Upper lobe of left lung (tissue), 6 donors: Measurements from ENCODE around the gene LTBP4. TPM values are rescaled to one million over a fixed set of nuclear protein-coding genes. Genes with fewer than 3 reads are reported as not detected.
"Not testable (repeated sequence)": the region's sequence is repeated elsewhere in the genome, so short reads cannot be mapped to it uniquely, and the experiment has no call there.

ENCODE experiments used
- ATAC-seq, 2 donors: fragments of 200-7000 bp; cut with Tn5 transposase; one replicate each; pipeline ENCODE4 v1.9.1; 2022; ENCODE audit warnings: mild to moderate bottlenecking in 2 of 2, moderate library complexity in 2 of 2; ENCODE audit not compliant: low FRiP score in 2 of 2
- DNase-seq, 2 donors: peaks; one replicate each; pipeline ENCODE4 v3.0.0-alpha.2; 2019 to 2020
- H3K27ac ChIP-seq, 4 donors: fragments of 200-600 bp; sonication (generic); one replicate each; pipeline ENCODE4 v1.5.1; 2016 to 2019
- H3K27me3 ChIP-seq, 4 donors: fragments of 200-600 bp; sonication (generic); one replicate each; pipeline ENCODE4 v1.5.1; 2017 to 2019
- H3K36me3 ChIP-seq, 4 donors: fragments of 200-600 bp; sonication (generic); one replicate each; pipeline ENCODE4 v1.5.1; 2016 to 2019
- H3K4me1 ChIP-seq, 4 donors: fragments of 200-600 bp; sonication (generic); one replicate each; pipeline ENCODE4 v1.5.1; 2018 to 2019
- H3K4me3 ChIP-seq, 4 donors: fragments of 200-600 bp; sonication (generic); one replicate each; pipeline ENCODE4 v1.5.1; 2017 to 2019; ENCODE audit warnings: mild to moderate bottlenecking in 2 of 4, moderate library complexity in 1 of 4
- H3K9me3 ChIP-seq, 4 donors: fragments of 200-600 bp; sonication (generic); one replicate each; pipeline ENCODE4 v1.5.1; 2018 to 2019
- EP300 ChIP-seq, 4 donors: sonication (generic); formaldehyde crosslinking; IDR thresholded peaks; one replicate each; pipeline ENCODE4 v1.5.1; 2017; ENCODE audit warnings: antibody characterized with exemption in 4 of 4, control low read depth in 2 of 4
- POLR2A ChIP-seq, 4 donors: fragments of 450-650 bp; IDR thresholded peaks; one replicate each; pipeline ENCODE4 v1.5.1; 2016 to 2017; ENCODE audit warnings: antibody characterized with exemption in 4 of 4, mild to moderate bottlenecking in 2 of 4
- POLR2AphosphoS5 ChIP-seq, 2 donors: sonication (generic); formaldehyde crosslinking; IDR thresholded peaks; one replicate each; pipeline ENCODE4 v1.5.1; 2017; ENCODE audit warnings: antibody characterized with exemption in 2 of 2
- WGBS, 2 donors: methylation state at CpG; one replicate each; pipeline ENCODE4 v1.1.5; 2017 to 2018; 5-methylcytosine and 5-hydroxymethylcytosine counted together
- total RNA-seq, 6 donors: library from RNA; depleted of rRNA in 4 of 6; stranded (reverse); fragments of >200 nt in 4 of 6; gene quantifications; one replicate each; pipeline versions ENCODE4 v1.1.0 to v1.2.1, GENCODE V29; 2016 to 2021
- TF ChIP-seq, protein P1 (sequence below), 6 experiments: fragments of 450-650 bp in 4 of 6; fragments of 200-600 bp in 2 of 6; sonication (generic) in 2 of 6; IDR thresholded peaks; one replicate each; pipeline ENCODE4 v1.5.1; 2016 to 2019; ENCODE audit warnings: antibody characterized with exemption in 6 of 6
- donor health status: DM: no; HTN: no; CAD: no; lungs with moderate emphysema.
- donor health status: DM: no; HTN: yes; CAD: no; lungs with severe emphysema.

Gene LTBP4
- total RNA-seq, 6 donors from 2014 or later: 125 to 541 (median 401) TPM

DNA sequence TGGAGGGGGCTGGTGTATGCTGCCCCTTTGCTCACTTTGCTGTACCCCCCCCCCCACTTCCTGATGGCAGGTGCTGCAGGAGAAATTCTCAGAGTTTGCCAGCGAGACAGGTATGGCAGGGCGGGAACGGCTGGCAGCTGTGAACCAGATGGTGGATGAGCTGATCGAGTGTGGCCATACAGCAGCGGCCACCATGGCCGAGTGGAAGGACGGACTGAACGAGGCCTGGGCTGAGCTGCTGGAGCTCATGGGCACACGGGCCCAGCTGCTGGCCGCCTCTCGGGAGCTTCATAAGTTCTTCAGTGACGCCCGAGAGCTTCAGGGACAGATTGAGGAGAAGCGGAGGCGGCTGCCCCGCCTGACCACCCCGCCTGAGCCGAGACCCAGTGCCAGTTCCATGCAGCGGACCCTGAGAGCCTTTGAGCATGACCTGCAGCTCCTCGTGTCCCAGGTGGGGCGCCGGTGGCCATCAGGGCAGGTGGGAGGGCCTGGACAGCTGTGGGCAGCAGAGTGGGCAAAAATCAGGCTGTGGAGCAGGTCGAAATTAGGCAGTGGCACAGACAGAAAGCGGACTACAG lies 44.1 kb upstream of the LTBP4 start:
- H3K4me1 ChIP-seq: peaks cover 0 to 6% (median 0%) of the 10 kb centered on the region in 4 donors
- no peaks in the 10 kb centered on the region for H3K9me3 ChIP-seq
- no peak overlapping the region for H3K4me3 ChIP-seq
- TF ChIP-seq POLR2AphosphoS5 (IDR thresholded peaks at IDR 0.05) (no peak), EP300 (IDR thresholded peaks at IDR 0.05) (no peak), POLR2A (IDR thresholded peaks at IDR 0.05) (no peak)
- TF ChIP-seq, protein P1, sequence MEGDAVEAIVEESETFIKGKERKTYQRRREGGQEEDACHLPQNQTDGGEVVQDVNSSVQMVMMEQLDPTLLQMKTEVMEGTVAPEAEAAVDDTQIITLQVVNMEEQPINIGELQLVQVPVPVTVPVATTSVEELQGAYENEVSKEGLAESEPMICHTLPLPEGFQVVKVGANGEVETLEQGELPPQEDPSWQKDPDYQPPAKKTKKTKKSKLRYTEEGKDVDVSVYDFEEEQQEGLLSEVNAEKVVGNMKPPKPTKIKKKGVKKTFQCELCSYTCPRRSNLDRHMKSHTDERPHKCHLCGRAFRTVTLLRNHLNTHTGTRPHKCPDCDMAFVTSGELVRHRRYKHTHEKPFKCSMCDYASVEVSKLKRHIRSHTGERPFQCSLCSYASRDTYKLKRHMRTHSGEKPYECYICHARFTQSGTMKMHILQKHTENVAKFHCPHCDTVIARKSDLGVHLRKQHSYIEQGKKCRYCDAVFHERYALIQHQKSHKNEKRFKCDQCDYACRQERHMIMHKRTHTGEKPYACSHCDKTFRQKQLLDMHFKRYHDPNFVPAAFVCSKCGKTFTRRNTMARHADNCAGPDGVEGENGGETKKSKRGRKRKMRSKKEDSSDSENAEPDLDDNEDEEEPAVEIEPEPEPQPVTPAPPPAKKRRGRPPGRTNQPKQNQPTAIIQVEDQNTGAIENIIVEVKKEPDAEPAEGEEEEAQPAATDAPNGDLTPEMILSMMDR (IDR thresholded peaks at IDR 0.05): no peak
- H3K36me3 ChIP-seq: no peaks in the 10 kb centered on the region
- WGBS, 2 donors: 78 to 85% methylated on average over 15 to 24 of the region's 24 CpGs
- peaks cover 0 to 14% (median 4%) of the 10 kb centered on the region in 4 donors for H3K27me3 ChIP-seq
- ATAC-seq (no peak), DNase-seq (no peak)
- no peak overlapping the region for H3K27ac ChIP-seq

DNA sequence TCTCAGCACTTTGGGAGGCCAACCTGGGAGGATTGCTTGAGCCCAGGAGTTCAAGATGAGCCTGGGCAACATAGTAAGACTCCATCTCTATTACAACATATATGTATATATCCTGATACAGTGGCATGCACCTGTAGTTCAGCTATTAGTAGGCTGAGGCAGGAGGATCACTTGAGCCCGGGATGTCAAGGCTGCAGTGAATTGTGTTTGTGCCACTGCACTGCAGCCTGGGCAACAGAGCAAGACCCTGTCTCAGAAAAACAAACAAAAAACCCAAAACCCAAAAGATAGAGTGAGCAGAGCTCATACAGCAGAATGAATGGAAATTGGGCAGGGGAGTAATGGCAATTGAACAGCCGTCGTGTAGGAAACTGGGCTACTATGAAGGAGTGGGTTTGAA lies 41.8 kb upstream of the LTBP4 start:
- Histone ChIP-seq H3K36me3 (no peaks in the 10 kb centered on the region), H3K4me1 (no peaks in the 10 kb centered on the region), H3K9me3 (no peaks in the 10 kb centered on the region), H3K27ac (no peak overlapping the region), H3K4me3 (no peak overlapping the region), H3K27me3 (peaks cover 0 to 6% (median under 1%) of the 10 kb centered on the region in 4 donors)
- WGBS, 2 donors: 76 to 93% methylated on average over 3 of the region's 3 CpGs
- ATAC-seq (no peak), DNase-seq (no peak)
- no peak for TF ChIP-seq EP300 (IDR thresholded peaks at IDR 0.05)
- TF ChIP-seq POLR2A (IDR thresholded peaks at IDR 0.05): no peak
- no peak for TF ChIP-seq POLR2AphosphoS5 (IDR thresholded peaks at IDR 0.05)
- TF ChIP-seq, protein P1 (IDR thresholded peaks at IDR 0.05): no peak

DNA sequence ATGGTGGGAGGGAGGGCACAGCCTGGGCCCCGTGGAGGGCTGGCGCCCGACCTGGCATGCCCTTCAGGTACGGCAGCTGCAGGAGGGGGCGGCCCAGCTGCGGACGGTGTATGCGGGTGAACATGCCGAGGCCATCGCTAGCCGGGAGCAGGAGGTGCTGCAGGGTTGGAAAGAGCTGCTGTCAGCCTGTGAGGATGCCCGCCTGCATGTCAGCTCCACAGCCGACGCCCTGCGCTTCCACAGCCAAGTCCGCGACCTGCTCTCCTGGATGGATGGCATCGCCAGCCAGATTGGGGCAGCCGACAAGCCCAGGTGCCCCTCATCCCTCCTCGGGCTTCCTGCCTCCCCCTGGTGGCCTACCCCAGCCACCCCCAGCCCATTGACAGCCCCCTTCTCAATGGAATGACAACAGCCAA lies 41.1 kb upstream of the LTBP4 start:
- H3K27ac ChIP-seq: no peak overlapping the region
- no peaks in the 10 kb centered on the region for H3K4me1 ChIP-seq
- H3K4me3 ChIP-seq: no peak overlapping the region
- no peak for TF ChIP-seq POLR2A (IDR thresholded peaks at IDR 0.05)
- TF ChIP-seq, protein P1 (IDR thresholded peaks at IDR 0.05): no peak
- DNase-seq (no peak), ATAC-seq (peak in 1 of 2 donors; percentile 23)
- 59 to 71% methylated on average over 14 to 20 of the region's 20 CpGs for WGBS, 2 donors
- no peaks in the 10 kb centered on the region for H3K36me3 ChIP-seq
- peaks cover 0 to 3% (median 0%) of the 10 kb centered on the region in 4 donors for H3K27me3 ChIP-seq
- no peaks in the 10 kb centered on the region for H3K9me3 ChIP-seq

DNA sequence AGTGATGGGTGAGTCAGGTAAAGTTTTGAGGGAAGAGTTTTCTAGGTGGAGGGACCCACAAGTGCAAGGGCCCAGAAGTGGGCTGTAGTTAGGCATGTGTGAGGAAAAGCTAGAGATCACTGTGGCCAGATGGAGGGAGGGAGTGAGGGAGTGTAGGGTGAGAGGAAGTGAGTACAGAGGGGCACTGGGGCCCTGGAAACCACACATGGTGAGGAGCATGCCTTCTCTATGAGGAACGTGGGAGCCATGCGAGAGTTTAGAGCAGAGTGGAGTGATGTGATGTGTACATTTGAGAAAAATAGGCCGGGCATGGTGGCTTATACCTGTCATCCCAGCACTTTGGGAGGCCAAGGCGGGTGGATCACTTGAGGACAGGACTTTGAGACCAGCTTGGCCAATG lies 39.2 kb upstream of the LTBP4 start:
- TF ChIP-seq, protein P1 (IDR thresholded peaks at IDR 0.05): no peak
- TF ChIP-seq POLR2A (IDR thresholded peaks at IDR 0.05) (no peak), POLR2AphosphoS5 (IDR thresholded peaks at IDR 0.05) (no peak)
- 56 to 59% methylated on average over 4 of the region's 4 CpGs for WGBS, 2 donors
- DNase-seq (no peak), ATAC-seq (no peak)
- Histone ChIP-seq H3K36me3 (no peaks in the 10 kb centered on the region), H3K27ac (no peak overlapping the region), H3K4me3 (no peak overlapping the region), H3K9me3 (no peaks in the 10 kb centered on the region), H3K27me3 (peaks cover 0 to 18% (median 9%) of the 10 kb centered on the region in 4 donors), H3K4me1 (no peaks in the 10 kb centered on the region)

DNA sequence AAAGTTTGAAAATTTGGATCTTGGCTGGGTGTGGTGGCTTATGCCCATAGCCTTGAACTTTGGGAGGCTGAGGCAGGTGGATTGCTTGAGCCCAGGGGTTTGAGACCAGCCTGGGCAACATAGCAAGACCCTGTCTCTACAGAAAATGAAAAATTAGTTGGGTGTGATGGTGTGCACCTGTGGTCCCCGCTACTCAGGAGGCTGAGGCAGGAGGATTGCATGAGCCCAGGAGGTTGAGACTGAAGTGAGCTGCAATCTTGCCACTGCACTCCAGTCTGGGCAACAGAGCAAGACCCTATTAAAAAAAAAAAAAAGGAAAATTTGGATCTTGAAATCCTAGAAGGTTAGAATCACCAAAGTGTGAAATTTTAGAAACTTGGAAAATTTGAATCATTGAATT lies 36.6 kb upstream of the LTBP4 start:
- H3K9me3 ChIP-seq, H3K4me3 ChIP-seq, DNase-seq, H3K36me3 ChIP-seq, H3K27ac ChIP-seq, ATAC-seq: not testable (repeated sequence)
- 85 to 88% methylated on average over 1 of the region's 1 CpG for WGBS, 2 donors
- Histone ChIP-seq H3K27me3 (peaks cover 0 to 31% (median 21%) of the 10 kb centered on the region in 4 donors), H3K4me1 (peaks cover 0 to 12% (median 9%) of the 10 kb centered on the region in 4 donors)
